Left forelimb (tissue), 1 donor: ENCODE results near the gene SIX6.
"Not testable (repeated sequence)": the region's sequence is repeated elsewhere in the genome, so short reads cannot be mapped to it uniquely, and the experiment has no call there.

ENCODE experiments used
- DNase-seq: peaks from one replicate; pipeline ENCODE4 v3.0.0-alpha.2; 2018; ENCODE audit warnings: low spot score

SIX6 gene

DNA sequence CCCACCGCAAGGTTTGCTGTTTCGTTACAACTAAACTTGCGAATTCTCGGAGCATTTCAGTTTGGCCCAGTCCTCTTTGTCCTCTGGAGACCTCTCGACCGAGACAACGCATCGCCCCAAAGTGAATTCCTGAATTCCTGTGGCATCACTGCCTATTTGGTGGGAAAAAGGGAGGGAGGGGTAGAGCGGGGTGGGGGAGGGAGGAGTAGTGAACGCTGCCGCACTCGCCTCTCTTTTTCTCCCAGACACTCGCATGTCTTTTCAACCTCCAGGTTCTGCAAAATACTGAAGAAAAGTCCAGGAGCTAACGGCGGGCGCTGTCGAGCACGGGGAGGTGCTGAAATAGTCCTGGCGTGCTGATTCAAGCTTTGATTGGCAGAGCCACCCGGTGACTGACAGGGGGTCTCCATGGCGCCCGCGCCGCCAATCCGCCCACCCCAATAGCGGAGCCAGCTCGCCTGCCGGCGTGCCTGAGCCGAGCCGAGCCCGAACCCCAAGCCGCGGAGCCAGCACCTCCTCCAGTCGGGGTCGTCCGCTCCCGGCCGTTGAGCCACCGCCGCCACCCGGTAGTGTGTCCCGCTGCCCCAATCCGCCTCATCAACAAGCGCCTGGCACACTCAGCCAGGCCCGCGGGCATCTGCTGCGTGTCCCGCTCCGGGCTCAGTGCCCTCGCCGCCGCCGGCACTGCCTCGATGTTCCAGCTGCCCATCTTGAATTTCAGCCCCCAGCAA lies at the start of gene SIX6:
SIX6 (plus strand) TSS at position 440 of the 731 bp plus-strand sequence; CDS start at position 693, 253 bp downstream.
- peak; percentile 79 for DNase-seq

DNA sequence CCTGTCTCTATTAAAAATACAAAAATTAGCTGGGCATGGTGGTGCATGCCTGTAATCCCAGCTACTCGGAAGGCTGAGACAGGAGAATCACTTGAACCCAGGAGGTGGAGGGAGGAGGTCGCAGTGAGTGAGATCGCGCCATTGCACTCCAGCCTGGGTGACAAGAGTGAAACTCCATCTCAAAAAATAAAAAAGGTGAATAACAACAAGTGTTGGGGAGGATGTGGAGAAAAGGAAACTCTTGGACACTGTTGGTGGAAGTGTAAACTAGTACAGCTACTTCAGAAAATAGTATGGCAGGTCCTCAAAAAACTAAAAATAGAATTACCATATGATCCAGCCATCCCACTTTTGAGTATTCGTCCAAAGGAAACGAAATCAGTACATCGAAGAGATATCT lies 28.7 kb upstream of the SIX6 start:
- DNase-seq, result not testable (repeated sequence)

DNA sequence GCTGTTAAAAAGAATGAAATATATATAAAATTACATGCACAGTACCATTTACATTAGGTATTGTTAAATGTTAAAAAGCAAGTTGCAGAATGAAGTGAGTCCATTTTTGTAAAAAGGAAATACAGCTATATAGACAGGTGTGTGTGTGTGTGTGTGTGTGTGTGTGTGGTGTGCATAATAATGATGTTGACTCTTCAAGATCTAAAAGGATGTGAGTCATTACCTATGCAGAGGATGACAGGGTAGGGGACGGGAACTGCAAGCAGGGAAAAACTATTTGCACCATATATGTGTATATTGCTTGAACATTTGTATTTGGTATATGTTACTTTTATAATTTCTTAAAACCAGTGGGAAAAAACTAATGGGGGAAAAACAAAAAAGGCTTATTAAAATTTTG lies 26.2 kb upstream of the SIX6 start:
- DNase-seq, result no peak

DNA sequence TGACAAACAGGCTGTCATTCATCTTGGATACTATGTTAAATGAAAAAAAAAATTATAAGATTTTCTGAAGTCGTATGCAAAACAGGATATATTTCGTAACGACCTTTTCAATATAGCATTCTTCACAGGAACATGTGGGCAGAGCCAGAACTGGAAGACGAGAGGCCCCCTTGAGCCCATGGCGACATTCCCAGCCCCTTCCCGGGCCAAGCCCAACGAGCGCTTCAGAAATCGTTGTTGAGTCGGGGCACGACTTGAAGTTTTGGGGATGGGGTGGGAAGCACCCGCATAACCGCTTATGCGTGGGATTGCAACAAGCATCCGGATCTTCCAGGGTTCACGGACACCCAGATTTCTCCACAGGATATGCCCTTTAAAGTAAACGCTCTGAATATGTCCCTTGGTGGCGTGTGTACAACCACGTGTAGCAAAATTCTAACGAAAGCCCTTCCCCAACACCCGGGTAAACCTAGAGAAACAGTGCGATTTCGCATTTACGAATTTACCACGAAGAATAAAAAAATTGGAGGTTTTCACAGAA lies 23.8 kb upstream of the SIX6 start:
- DNase-seq, result no peak

GRCh38 chr14:60485598-60486251 lies 23.2 kb upstream of the SIX6 start, which contains the start of gene C14orf39:
TSS of gene C14orf39 (minus strand) at chr14:60486063. CDS start at chr14:60485078, 985 bp downstream.
- DNase-seq, result peak; percentile 79

- DNase-seq, result no peak
Measured at GRCh38 chr14:60487211-60487610, 21.7 kb upstream of the SIX6 start.

- no peak for DNase-seq
Measured at GRCh38 chr14:60488175-60488574, 20.8 kb upstream of the SIX6 start.

GRCh38 chr14:60490270-60490669 lies 18.7 kb upstream of the SIX6 start:
- no peak for DNase-seq

DNA sequence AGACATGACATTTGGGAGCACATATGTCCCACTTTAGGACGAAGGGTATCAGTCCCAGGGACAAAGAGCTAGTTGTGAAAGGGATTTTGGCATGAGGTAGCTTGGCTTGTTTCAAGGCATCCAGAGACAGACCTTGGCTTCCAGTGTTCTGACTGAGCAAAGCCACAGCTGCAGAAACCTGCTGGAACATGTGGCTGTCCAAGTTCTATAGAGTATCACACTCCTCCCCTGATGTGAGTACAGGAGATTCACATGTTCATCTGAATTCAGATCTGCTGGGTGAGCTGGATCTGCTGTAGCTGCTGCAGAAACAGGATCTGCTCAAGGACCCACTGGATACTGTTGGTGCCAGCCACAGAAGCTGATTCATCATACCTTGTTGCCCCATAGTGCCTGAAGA lies 13.0 kb upstream of the SIX6 start:
- no peak for DNase-seq

- DNase-seq, result no peak
Measured at GRCh38 chr14:60502541-60502940, 6.4 kb upstream of the SIX6 start.

DNA sequence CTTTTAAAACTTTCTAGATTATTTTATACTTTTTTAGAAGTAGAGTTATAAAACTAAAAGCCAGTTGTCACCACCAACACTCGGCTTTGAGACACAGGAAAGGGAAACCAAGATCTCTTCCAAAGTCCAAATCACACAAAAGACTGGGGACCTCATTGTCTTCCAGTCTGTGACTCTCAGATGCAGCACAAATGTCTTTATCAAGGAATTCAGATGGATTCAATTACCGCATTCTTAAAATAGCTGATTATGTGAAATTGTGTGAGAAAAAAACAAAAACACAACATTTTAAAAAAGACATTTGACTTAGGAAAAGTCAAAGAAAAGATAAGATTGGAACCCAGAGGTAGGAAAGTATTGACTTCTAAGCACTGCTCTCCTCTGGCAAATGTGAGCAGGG lies 3.5 kb upstream of the SIX6 start:
- no peak for DNase-seq

DNA sequence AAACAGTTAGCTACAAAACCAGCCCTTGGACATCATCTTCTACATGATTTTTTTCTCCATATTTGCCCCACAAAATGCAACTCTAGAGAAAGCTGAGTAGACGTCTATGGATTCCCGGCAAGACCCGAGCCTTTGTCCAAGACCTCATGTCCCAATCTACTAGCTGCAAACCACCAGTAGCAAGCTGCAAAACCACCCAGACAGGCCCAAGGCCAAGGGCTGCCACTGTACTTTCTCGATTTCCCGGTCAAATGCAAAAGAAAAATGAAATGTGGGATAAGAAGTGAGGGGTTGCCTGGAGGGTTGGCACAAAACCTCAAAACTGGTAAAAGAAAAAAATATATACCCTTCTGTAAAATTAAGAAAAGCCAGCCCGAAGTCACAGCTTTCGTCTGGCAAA lies 2.9 kb upstream of the SIX6 start:
- DNase-seq, result no peak

DNA sequence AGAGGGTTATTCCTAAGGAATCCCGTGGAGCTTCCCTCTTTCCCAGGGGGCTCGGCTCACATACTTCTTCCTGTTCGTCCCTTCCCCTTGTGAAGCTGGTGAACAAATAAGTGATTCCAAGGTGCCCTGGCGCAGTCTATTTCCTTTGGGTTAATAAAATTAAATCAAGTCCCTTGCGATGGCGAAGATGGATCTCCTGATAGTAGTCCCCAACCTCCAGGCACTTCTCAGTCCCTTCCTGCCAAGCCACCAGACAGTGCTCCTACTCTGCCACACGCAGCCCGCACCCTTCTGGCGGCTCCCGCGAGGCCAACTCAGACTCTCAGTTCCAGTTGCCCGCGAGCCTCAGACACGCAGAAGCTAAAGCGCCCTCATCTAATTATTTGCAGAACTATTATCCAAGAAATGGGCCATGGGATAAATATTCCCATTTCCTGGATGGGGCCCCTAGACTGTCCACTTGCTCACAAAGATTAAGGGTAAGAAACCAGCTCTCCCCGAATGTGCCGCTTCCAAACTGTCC lies 2.4 kb upstream of the SIX6 start:
- DNase-seq, result no peak

DNA sequence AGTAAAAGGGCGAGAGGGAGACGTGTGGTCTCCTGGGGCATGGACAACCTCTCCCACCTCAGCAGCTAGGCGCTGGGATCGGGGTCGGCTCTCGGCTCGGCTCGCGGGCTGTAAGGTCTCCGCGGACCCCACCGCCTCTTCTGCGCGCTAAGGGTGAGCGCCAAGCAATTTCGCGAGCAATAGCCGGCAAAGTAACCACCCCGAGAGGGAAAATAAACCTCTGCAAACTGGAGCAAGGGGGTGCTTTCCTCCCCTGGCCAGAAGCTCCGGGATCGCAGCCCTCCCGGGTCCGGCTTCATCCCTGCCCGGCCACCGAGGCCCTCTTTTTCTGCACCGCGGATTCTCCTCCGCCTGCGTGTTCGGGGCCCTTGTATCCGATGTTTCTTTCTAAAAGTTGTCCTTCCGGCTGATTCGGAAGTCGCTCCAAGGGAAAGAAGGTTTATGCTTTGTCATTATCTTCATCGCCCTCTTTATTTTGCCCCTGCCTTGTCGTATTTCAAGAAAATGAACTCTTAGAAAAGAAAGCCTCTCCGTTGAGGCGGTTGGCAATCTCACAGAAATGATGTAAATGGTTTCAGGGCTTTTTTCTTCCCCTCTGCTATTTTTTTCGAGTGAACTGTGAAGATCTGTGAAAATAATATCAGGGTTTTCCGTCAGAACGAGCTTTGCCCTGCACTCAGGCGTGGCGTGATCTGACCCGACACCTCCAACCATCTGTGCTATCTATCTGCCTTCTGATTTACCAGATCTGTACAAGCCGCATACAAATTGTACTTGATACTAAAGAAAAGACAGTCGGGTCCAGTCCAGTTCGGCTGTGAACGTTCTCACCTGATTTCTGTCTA lies 1.7 kb upstream of the SIX6 start:
- DNase-seq, result no peak

DNA sequence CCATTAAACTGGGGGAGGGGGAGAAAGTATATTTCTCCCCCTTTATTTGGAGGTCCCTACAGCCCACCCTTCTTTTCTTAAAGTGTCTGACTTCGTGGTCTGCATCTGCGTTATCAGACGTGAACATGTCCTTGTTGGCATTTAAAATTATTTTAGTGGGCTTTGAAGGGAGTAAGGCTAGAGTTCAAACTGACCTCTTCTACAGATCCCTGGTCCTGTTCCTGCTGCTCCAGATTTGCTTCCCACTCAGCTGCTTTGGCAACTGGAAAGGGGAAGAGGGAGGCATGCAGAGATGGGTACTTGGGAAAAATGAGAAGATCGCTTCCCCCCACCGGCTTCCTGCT lies 611 bp upstream of the SIX6 start:
- no peak for DNase-seq

GRCh38 chr14:60509438-60510253 lies 700 bp downstream of the SIX6 start:
- DNase-seq, result no peak

GRCh38 chr14:60510254-60510950 lies 1.5 kb downstream of the SIX6 start:
- no peak for DNase-seq

- no peak for DNase-seq
Measured at GRCh38 chr14:60510951-60511599, 2.1 kb downstream of the SIX6 start.

- DNase-seq, result no peak
Measured at GRCh38 chr14:60512126-60512525, 3.2 kb downstream of the SIX6 start.

GRCh38 chr14:60512973-60513571 lies 4.1 kb downstream of the SIX6 start:
- no peak for DNase-seq
